Lung (tissue), 12 donors: ENCODE data around the gene TUFT1. TPM values are rescaled to one million over a fixed set of nuclear protein-coding genes. Genes with fewer than 3 reads are reported as not detected.

Source experiments
- ATAC-seq: fragments of 200-7000 bp; cut with Tn5 transposase; one replicate; pipeline ENCODE4 v1.9.1; 2020; ENCODE audit warnings: moderate number of reproducible peaks; ENCODE audit not compliant: insufficient read depth, low FRiP score
- DNase-seq, 3 donors: peaks; one replicate each; pipeline ENCODE4 v3.0.0-alpha.2; 2013 to 2017
- H3K27ac ChIP-seq, 2 donors: one replicate each; pipeline ENCODE4 v1.5.1; 2013; ENCODE audit warnings: mild to moderate bottlenecking in 2 of 2, moderate library complexity in 2 of 2, control low read depth in 1 of 2, inconsistent platforms in 1 of 2, low read depth in 1 of 2, low read length in 1 of 2
- H3K27me3 ChIP-seq, 3 donors: one replicate each; pipeline ENCODE4 v1.5.1; 2013; ENCODE audit warnings: low read length in 2 of 3; ENCODE audit not compliant: control insufficient read depth in 3 of 3, insufficient read depth in 3 of 3
- H3K36me3 ChIP-seq, 4 donors: one replicate each; pipeline ENCODE4 v1.5.1; 2013; ENCODE audit warnings: low read length in 4 of 4, mild to moderate bottlenecking in 1 of 4, moderate library complexity in 1 of 4; ENCODE audit not compliant: control insufficient read depth in 4 of 4, insufficient read depth in 4 of 4
- H3K4me1 ChIP-seq, 5 donors: one replicate each; pipeline ENCODE4 v1.5.1; 2013; ENCODE audit warnings: low read length in 5 of 5, mild to moderate bottlenecking in 2 of 5, moderate library complexity in 1 of 5; ENCODE audit not compliant: control insufficient read depth in 5 of 5, insufficient read depth in 5 of 5
- H3K4me3 ChIP-seq: one replicate; pipeline ENCODE4 v1.5.1; 2013; ENCODE audit warnings: mild to moderate bottlenecking, control low read depth, moderate library complexity
- H3K9ac ChIP-seq, 2 donors: one replicate each; pipeline ENCODE4 v1.5.1; 2013; ENCODE audit warnings: low read length in 2 of 2, control low read depth in 1 of 2; ENCODE audit not compliant: insufficient read depth in 1 of 2
- H3K9me3 ChIP-seq, 4 donors: one replicate each; pipeline ENCODE4 v1.5.1; 2013; ENCODE audit warnings: low read length in 3 of 4, mild to moderate bottlenecking in 1 of 4, moderate library complexity in 1 of 4; ENCODE audit not compliant: control insufficient read depth in 4 of 4, insufficient read depth in 3 of 4
- WGBS, 2 donors: extraction: QIAGEN DNeasy Blood & Tissue Kit; methylation state at CpG; one replicate each; pipeline ENCODE4 v1.1.7; 2013; 5-methylcytosine and 5-hydroxymethylcytosine counted together
- polyA plus RNA-seq, 2 donors: library from polyadenylated mRNA; stranded (reverse); fragments of 200-250 nt; gene quantifications; one replicate each; pipeline ENCODE4 v1.2.1, GENCODE V29; 2013
- total RNA-seq, 2 donors: library from RNA; depleted of rRNA in 1 of 2; stranded (reverse); fragments of >200 nt in 1 of 2; gene quantifications; one replicate each; pipeline ENCODE4 v1.2.1, GENCODE V29; 2014 to 2021
- TF ChIP-seq, protein P1 (sequence below): IDR thresholded peaks from 2 replicates; pipeline ENCODE4 v1.5.1; 2012; ENCODE audit warnings: mild to moderate bottlenecking; ENCODE audit errors: control extremely low read depth, extremely low read depth
- donor health status: control.
- donor health status: control.
- donor health status: Bipolar disorder and iron deficiency.
- donor health status: healthy.
- donor health status: DM: yes; HTN: yes; CAD: no.

TUFT1 gene
- total and polyA plus RNA-seq, 4 donors, result 5.6 to 13.9 (median 7.7) TPM

DNA sequence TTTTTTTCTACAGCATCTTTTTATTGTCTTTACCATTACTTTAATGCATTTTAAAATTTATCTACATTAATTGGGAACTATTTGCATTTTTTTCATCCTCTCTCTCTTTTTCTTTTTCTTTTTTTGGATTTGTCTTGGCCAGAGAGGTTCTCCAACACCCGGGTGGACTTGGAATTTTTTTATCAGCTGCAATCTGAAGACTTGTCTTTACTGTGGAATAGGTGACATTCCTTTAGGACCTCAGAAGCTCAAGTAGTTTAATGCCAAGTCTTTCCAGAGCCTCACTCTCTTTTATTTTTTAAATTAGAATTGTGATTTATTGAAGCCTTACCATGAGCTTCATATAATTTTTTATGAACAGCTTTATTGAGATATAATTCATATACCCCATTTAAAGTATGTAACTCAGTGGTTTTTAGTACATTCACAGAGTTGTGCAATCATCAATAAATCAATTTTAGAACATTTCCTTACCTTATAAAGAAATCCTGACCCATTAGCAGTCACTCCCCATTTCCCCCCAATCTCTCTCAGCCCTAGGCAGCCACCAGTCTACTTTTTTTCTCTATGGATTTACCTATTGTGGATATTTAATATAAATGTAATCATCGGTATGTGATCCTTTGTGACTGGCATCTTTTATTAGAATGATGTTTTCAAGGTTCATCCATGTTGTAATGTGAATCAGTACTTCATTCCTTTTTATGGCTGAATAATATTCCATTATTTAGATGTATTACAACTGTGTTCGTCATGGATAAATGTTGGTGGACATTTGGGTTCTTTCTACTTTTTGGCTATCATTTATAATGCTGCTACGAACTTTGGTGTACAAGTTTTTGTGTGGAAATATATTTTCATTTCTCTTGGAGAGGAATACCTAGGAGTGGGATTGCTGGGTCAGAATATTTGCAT, 6.2 kb downstream of the TUFT1 start:
- peaks cover 0 to 7% (median 3%) of the 10 kb centered on the region in 5 donors for H3K4me1 ChIP-seq
- H3K27me3 ChIP-seq, result peaks cover 0 to 4% (median 4%) of the 10 kb centered on the region in 3 donors
- no peak overlapping the region for H3K4me3 ChIP-seq
- H3K36me3 ChIP-seq, result no peaks in the 10 kb centered on the region
- no peak overlapping the region for H3K9ac ChIP-seq
- 87 to 94% methylated on average over 4 of the region's 4 CpGs for WGBS, 2 donors
- no peaks in the 10 kb centered on the region for H3K9me3 ChIP-seq
- H3K27ac ChIP-seq, result no peak overlapping the region
- TF ChIP-seq, protein P1, sequence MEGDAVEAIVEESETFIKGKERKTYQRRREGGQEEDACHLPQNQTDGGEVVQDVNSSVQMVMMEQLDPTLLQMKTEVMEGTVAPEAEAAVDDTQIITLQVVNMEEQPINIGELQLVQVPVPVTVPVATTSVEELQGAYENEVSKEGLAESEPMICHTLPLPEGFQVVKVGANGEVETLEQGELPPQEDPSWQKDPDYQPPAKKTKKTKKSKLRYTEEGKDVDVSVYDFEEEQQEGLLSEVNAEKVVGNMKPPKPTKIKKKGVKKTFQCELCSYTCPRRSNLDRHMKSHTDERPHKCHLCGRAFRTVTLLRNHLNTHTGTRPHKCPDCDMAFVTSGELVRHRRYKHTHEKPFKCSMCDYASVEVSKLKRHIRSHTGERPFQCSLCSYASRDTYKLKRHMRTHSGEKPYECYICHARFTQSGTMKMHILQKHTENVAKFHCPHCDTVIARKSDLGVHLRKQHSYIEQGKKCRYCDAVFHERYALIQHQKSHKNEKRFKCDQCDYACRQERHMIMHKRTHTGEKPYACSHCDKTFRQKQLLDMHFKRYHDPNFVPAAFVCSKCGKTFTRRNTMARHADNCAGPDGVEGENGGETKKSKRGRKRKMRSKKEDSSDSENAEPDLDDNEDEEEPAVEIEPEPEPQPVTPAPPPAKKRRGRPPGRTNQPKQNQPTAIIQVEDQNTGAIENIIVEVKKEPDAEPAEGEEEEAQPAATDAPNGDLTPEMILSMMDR, result no peak
- ATAC-seq, result no peak
- DNase-seq, result no peak

DNA sequence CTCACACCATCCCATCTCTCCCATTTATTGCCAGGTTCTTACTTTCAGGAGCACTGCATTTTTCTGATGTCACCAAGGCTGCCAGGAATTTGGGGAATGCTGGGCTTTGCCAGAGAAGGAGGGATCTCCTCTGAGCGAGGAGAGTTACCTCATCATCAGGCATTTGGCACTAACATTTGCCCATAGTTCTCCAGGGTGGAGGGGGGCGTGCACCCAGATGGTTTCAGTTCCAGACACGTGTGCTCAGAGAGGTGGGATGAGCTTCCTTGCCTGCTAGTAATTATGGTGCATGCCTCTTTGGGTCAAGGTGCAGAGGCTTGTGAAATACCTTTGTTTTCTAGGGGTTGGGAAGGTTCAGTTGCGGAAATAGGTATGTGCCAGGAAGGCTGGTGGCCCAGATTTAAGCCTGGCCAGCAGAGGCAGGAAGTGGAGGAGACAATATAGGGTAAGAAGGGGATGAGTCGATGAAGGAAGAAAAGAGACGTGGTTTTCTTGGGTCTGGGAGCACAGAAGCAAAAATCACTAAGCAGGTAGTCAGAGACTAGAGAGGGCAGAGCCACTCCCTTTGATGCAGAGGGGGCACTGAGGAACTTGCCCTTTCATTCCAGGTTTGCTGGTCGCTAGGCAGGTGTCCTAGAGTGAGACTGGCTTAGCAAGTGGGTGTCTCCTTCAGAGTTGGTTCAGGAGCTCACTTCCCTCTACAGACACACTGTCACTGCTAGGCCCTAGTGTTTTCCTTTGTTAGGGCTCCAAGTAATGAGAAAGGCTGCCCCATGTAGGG, 7.2 kb downstream of the TUFT1 start:
- Histone ChIP-seq H3K4me1 (peaks cover 0 to 7% (median 3%) of the 10 kb centered on the region in 5 donors), H3K27me3 (no peaks in the 10 kb centered on the region), H3K9ac (peak overlapping the region in 1 of 2 donors; percentile 4), H3K36me3 (no peaks in the 10 kb centered on the region), H3K27ac (peak overlapping the region in 1 of 2 donors; percentile 69), H3K9me3 (no peaks in the 10 kb centered on the region), H3K4me3 (no peak overlapping the region)
- ATAC-seq, result peak; percentile 83
- TF ChIP-seq, protein P1, result no peak
- WGBS, 2 donors, result 46 to 62% methylated on average over 7 of the region's 7 CpGs
- peak; percentile 74 to 77 (median 76) for DNase-seq

DNA sequence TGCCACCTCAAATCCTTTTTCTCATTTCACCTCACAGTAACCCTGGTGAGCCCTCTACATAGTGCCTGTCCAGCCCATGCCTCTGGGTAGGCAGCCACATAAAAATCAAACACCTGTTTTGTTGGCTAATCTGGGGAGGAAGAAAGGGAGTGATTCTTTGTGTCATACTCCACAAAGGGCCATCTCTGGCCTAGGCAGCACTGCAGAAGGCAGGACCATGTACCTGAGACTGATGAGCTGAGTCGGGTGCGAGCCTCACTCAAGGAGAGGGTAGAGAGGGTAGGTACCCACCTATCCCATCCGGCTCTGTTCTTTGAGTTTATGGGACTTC, 7.8 kb downstream of the TUFT1 start:
- TF ChIP-seq, protein P1, result no peak
- ATAC-seq, result no peak
- H3K27ac ChIP-seq, result peak overlapping the region in 1 of 2 donors; percentile 69
- no peak overlapping the region for H3K9ac ChIP-seq
- H3K9me3 ChIP-seq, result no peaks in the 10 kb centered on the region
- no peaks in the 10 kb centered on the region for H3K36me3 ChIP-seq
- no peaks in the 10 kb centered on the region for H3K27me3 ChIP-seq
- no peak for DNase-seq
- WGBS, 2 donors, result 96 to 100% methylated on average over 3 of the region's 3 CpGs
- peaks cover 0 to 7% (median 0%) of the 10 kb centered on the region in 5 donors for H3K4me1 ChIP-seq
- H3K4me3 ChIP-seq, result no peak overlapping the region
